Renal cortical epithelial cell (primary cell): Measurements from ENCODE around the gene SLC16A7. TPM values are rescaled to one million over a fixed set of nuclear protein-coding genes. Genes with fewer than 3 reads are reported as not detected.

Source experiments
- DNase-seq: peaks from one replicate; pipeline ENCODE4 v3.0.0-alpha.2; 2011; ENCODE audit warnings: low read depth
- total RNA-seq: library from RNA; depleted of rRNA; stranded (reverse); fragments of >200 nt; gene quantifications from 2 replicates; pipeline ENCODE4 v1.2.3, GENCODE V29; 2014

Gene SLC16A7
- total RNA-seq, 1 donor from 2014 or later, result 59.0 TPM

- peak; percentile 59 for DNase-seq
Measured at GRCh38 chr12:59624732-59625460, 29.1 kb downstream of the SLC16A7 start.

GRCh38 chr12:59626382-59626781 lies 30.6 kb downstream of the SLC16A7 start:
- peak; percentile 70 for DNase-seq

GRCh38 chr12:59627582-59627981 lies 31.8 kb downstream of the SLC16A7 start:
- DNase-seq, result no peak

- no peak for DNase-seq
Measured at GRCh38 chr12:59629890-59630289, 34.1 kb downstream of the SLC16A7 start.

GRCh38 chr12:59632408-59632807 lies 36.6 kb downstream of the SLC16A7 start:
- DNase-seq, result peak; percentile 60

- DNase-seq, result no peak
Measured at GRCh38 chr12:59634254-59634653, 38.4 kb downstream of the SLC16A7 start.

GRCh38 chr12:59636945-59637691 lies 41.3 kb downstream of the SLC16A7 start:
- no peak for DNase-seq

- no peak for DNase-seq
Measured at GRCh38 chr12:59637692-59638070, 41.9 kb downstream of the SLC16A7 start.

- DNase-seq, result peak; percentile 57
Measured at GRCh38 chr12:59643550-59643949, 47.7 kb downstream of the SLC16A7 start.

- DNase-seq, result no peak
Measured at GRCh38 chr12:59645242-59645641, 49.4 kb downstream of the SLC16A7 start.

GRCh38 chr12:59646636-59647035 lies 50.8 kb downstream of the SLC16A7 start:
- peak; percentile 31 for DNase-seq

GRCh38 chr12:59649203-59649602 lies 53.4 kb downstream of the SLC16A7 start:
- DNase-seq, result peak; percentile 72

GRCh38 chr12:59650588-59651228 lies 54.9 kb downstream of the SLC16A7 start:
- DNase-seq, result peak; percentile 62

- peak; percentile 95 for DNase-seq
Measured at GRCh38 chr12:59651229-59651920, 55.5 kb downstream of the SLC16A7 start.

GRCh38 chr12:59652130-59652529 lies 56.3 kb downstream of the SLC16A7 start:
- peak; percentile 21 for DNase-seq

- no peak for DNase-seq
Measured at GRCh38 chr12:59654061-59654460, 58.2 kb downstream of the SLC16A7 start.

GRCh38 chr12:59657266-59657665 lies 61.4 kb downstream of the SLC16A7 start:
- peak; percentile 69 for DNase-seq

- no peak for DNase-seq
Measured at GRCh38 chr12:59657711-59658110, 61.9 kb downstream of the SLC16A7 start.

GRCh38 chr12:59660148-59660547 lies 64.3 kb downstream of the SLC16A7 start:
- no peak for DNase-seq

- no peak for DNase-seq
Measured at GRCh38 chr12:59660921-59661597, 65.2 kb downstream of the SLC16A7 start.

- no peak for DNase-seq
Measured at GRCh38 chr12:59664495-59664894, 68.7 kb downstream of the SLC16A7 start.

GRCh38 chr12:59665701-59666100 lies 69.9 kb downstream of the SLC16A7 start:
- DNase-seq, result no peak
